Activated CD4-positive, alpha-beta T cell treated with anti-CD3 and anti-CD28 coated beads for 48 hours (primary cell): ENCODE measurements around the gene TM7SF2.
"Not testable (repeated sequence)": the region's sequence is repeated elsewhere in the genome, so short reads cannot be mapped to it uniquely, and the experiment has no call there.

ENCODE experiments used
- DNase-seq: peaks from one replicate; pipeline ENCODE4 v3.0.0-alpha.2; 2020

The TM7SF2 gene

GRCh38 chr11:65115361-65116082 lies 3.9 kb downstream of the TM7SF2 start:
- no peak for DNase-seq

- peak; percentile 84 for DNase-seq
Observed at GRCh38 chr11:65116370-65117205, 4.9 kb downstream of the TM7SF2 start.

GRCh38 chr11:65117206-65118096 lies 5.8 kb downstream of the TM7SF2 start, which contains the start of gene ZNHIT2:
Gene ZNHIT2 (minus strand): TSS chr11:65117701. CDS start chr11:65117653, 48 bp downstream.
- DNase-seq, result peak; percentile 100

GRCh38 chr11:65118097-65118837 lies 6.6 kb downstream of the TM7SF2 start:
- DNase-seq, result no peak

GRCh38 chr11:65118891-65119669 lies 7.4 kb downstream of the TM7SF2 start:
- not testable (repeated sequence) for DNase-seq

GRCh38 chr11:65119670-65119995 lies 8.0 kb downstream of the TM7SF2 start:
- DNase-seq, result no peak

GRCh38 chr11:65120831-65121230 lies 9.2 kb downstream of the TM7SF2 start:
- DNase-seq, result no peak

GRCh38 chr11:65121447-65121864 lies 9.8 kb downstream of the TM7SF2 start:
- DNase-seq, result peak; percentile 51

GRCh38 chr11:65121865-65122696 lies 10.4 kb downstream of the TM7SF2 start, which contains the start of the genes FAU and MRPL49:
Gene FAU (minus strand): TSS chr11:65122134. CDS start chr11:65121813, 321 bp downstream.
Gene MRPL49 (plus strand): TSS chr11:65122321. CDS start chr11:65122347, 26 bp downstream.
- DNase-seq, result peak; percentile 100

- no peak for DNase-seq
Observed at GRCh38 chr11:65124480-65125196, 13.0 kb downstream of the TM7SF2 start.

GRCh38 chr11:65125197-65126056 lies 13.8 kb downstream of the TM7SF2 start:
- DNase-seq, result no peak

GRCh38 chr11:65126624-65127274 lies 15.1 kb downstream of the TM7SF2 start:
- no peak for DNase-seq

- DNase-seq, result no peak
Observed at GRCh38 chr11:65127473-65128181, 16.0 kb downstream of the TM7SF2 start.

- no peak for DNase-seq
Observed at GRCh38 chr11:65128182-65129145, 16.8 kb downstream of the TM7SF2 start.

- no peak for DNase-seq
Observed at GRCh38 chr11:65129649-65130441, 18.2 kb downstream of the TM7SF2 start.
